Measurements from ENCODE around the gene THAP9. TPM values are rescaled to one million over a fixed set of nuclear protein-coding genes. Genes with fewer than 3 reads are reported as not detected.
"Not testable (repeated sequence)": the region's sequence is repeated elsewhere in the genome, so short reads cannot be mapped to it uniquely, and the experiment has no call there.

The THAP9 gene
- total and polyA plus RNA-seq, 7 experiments from 2014 or later: 1.7 to 4.9 (median 3.8) TPM

GRCh38 chr4:82860487-82860886 is 40.0 kb upstream of the THAP9 start:
- DNase-seq; H3K27ac Mint-ChIP-seq; POLR2A ChIA-PET; H3K4me3 ChIP-seq (ENCODE audit: low read length); ATAC-seq; H3K4me3 Mint-ChIP-seq; H3K9me3 ChIP-seq (ENCODE audit: control insufficient read depth in 2 of 3, low read length in 3 of 3); H3K27ac ChIP-seq (ENCODE audit: low read depth, low read length); H3K4me1 ChIP-seq (ENCODE audit: control insufficient read depth in 2 of 2, insufficient read depth in 2 of 2, low read length in 2 of 2); H3K27me3 Mint-ChIP-seq; H3K9me3 Mint-ChIP-seq; H3K27me3 ChIP-seq (ENCODE audit: control insufficient read depth in 2 of 2, insufficient read depth in 2 of 2, low read length in 2 of 2): not testable (repeated sequence)
- H3K36me3 Mint-ChIP-seq: peaks cover 3 to 39% (median 30%) of the 10 kb centered on the region in 5 donors
- peaks cover 5 to 31% (median 25%) of the 10 kb centered on the region in 3 experiments for H3K36me3 ChIP-seq (ENCODE audit: control insufficient read depth in 2 of 3, insufficient read depth in 3 of 3, low read length in 3 of 3)
- peaks cover 8 to 26% (median 16%) of the 10 kb centered on the region in 7 donors for H3K4me1 Mint-ChIP-seq
- CTCF ChIA-PET: interaction anchor here (0.7 kb wide), 1 partner anchor 408 kb away, joined by 4 read pairs; no protein-coding TSS in a partner anchor
- intact Hi-C loops (cut with micrococcal nuclease): loop anchor here (2.0 to 10.0 kb wide), 2 partner anchors 14 to 486 kb away; partner anchors contain the start of gene HNRNPD (in 1 of the 2)

- H3K36me3 ChIP-seq (ENCODE audit: control insufficient read depth in 2 of 3, insufficient read depth in 3 of 3, low read length in 3 of 3): peaks cover 5 to 34% (median 25%) of the 10 kb centered on the region in 3 experiments
- DNase-seq (no peak), ATAC-seq (no peak)
- peak overlapping the region in 4 of 9 donors; percentile 2 to 57 (median 16) for H3K27ac Mint-ChIP-seq
- H3K9me3 ChIP-seq (ENCODE audit: control insufficient read depth in 2 of 3, low read length in 3 of 3): no peaks in the 10 kb centered on the region
- intact Hi-C loops (cut with micrococcal nuclease): loop anchor here (2.0 to 10.0 kb wide), 2 partner anchors 13 to 487 kb away; partner anchors contain the start of gene HNRNPD (in 1 of the 2)
- peaks cover 0 to 44% (median 31%) of the 10 kb centered on the region in 5 donors for H3K36me3 Mint-ChIP-seq
- POLR2A ChIA-PET: interaction anchor here (0.6 kb wide), 1 partner anchor 13 kb away, joined by 4 read pairs; no protein-coding TSS in a partner anchor
- no peaks in the 10 kb centered on the region for H3K27me3 ChIP-seq (ENCODE audit: control insufficient read depth in 2 of 2, insufficient read depth in 2 of 2, low read length in 2 of 2)
- H3K27ac ChIP-seq (ENCODE audit: low read depth, low read length): no peak overlapping the region
- H3K27me3 Mint-ChIP-seq: no peaks in the 10 kb centered on the region
- H3K4me1 ChIP-seq (ENCODE audit: control insufficient read depth in 2 of 2, insufficient read depth in 2 of 2, low read length in 2 of 2): peaks cover 10 to 15% of the 10 kb centered on the region in 2 donors
- H3K4me3 ChIP-seq (ENCODE audit: low read length): no peak overlapping the region
- H3K9me3 Mint-ChIP-seq: no peaks in the 10 kb centered on the region
- CTCF ChIA-PET: no interaction called here
- H3K4me3 Mint-ChIP-seq: no peak overlapping the region
- peaks cover 19 to 31% (median 26%) of the 10 kb centered on the region in 7 donors for H3K4me1 Mint-ChIP-seq
These were observed 39.0 kb upstream of the THAP9 start for GRCh38 chr4:82861529-82861928.

- Mint-ChIP-seq H3K36me3 (peaks cover 0 to 56% (median 36%) of the 10 kb centered on the region in 5 donors), H3K4me3 (peak overlapping the region in 7 of 10 donors; percentile 16 to 75 (median 45)), H3K27me3 (no peaks in the 10 kb centered on the region), H3K27ac (peak overlapping the region; percentile 44 to 93 (median 80)), H3K9me3 (no peaks in the 10 kb centered on the region), H3K4me1 (peaks cover 19 to 43% (median 33%) of the 10 kb centered on the region in 7 donors)
- no peaks in the 10 kb centered on the region for H3K9me3 ChIP-seq (ENCODE audit: control insufficient read depth in 2 of 3, low read length in 3 of 3)
- intact Hi-C loops (cut with micrococcal nuclease): loop anchor here (2.0 to 10.0 kb wide), 3 partner anchors 26 to 490 kb away; partner anchors contain the start of genes HNRNPD (in 1 of the 2) and SEC31A (in 1 of the 2)
- peaks cover 13 to 19% of the 10 kb centered on the region in 2 donors for H3K4me1 ChIP-seq (ENCODE audit: control insufficient read depth in 2 of 2, insufficient read depth in 2 of 2, low read length in 2 of 2)
- no peaks in the 10 kb centered on the region for H3K27me3 ChIP-seq (ENCODE audit: control insufficient read depth in 2 of 2, insufficient read depth in 2 of 2, low read length in 2 of 2)
- peaks cover 5 to 38% (median 33%) of the 10 kb centered on the region in 3 experiments for H3K36me3 ChIP-seq (ENCODE audit: control insufficient read depth in 2 of 3, insufficient read depth in 3 of 3, low read length in 3 of 3)
- H3K4me3 ChIP-seq (ENCODE audit: low read length): no peak overlapping the region
- peak overlapping the region; percentile 4 for H3K27ac ChIP-seq (ENCODE audit: low read depth, low read length)
- ChIA-PET POLR2A (interaction anchor here (0.7 to 1.8 kb wide), 3 partner anchors 18 to 36 kb away, joined by 3 to 10 read pairs (median 4); partner anchors contain the start of gene THAP9), CTCF (no interaction called here)
- ATAC-seq (no peak), DNase-seq (no peak)
These were observed 36.1 kb upstream of the THAP9 start for GRCh38 chr4:82864336-82864979.

DNA sequence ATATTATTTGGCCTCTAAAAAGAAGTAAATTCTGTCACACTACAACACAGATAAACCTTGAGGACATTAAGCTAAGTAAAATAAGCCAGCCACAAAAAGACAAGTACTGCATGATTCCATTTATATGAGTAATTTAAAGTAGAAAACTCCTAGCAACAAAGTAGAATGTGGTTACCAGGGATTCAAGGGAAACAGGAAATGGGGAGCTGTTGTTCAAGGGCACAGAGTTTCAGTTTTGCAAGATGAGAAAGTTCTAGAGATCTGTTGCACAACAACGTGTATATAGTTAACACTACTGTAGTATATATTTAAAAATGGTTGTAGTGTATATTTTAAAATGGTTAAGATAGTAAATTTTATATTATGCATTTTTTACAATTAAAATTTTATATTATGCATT is 34.9 kb upstream of the THAP9 start:
- peaks cover 13 to 19% of the 10 kb centered on the region in 2 donors for H3K4me1 ChIP-seq (ENCODE audit: control insufficient read depth in 2 of 2, insufficient read depth in 2 of 2, low read length in 2 of 2)
- no peaks in the 10 kb centered on the region for H3K9me3 ChIP-seq (ENCODE audit: control insufficient read depth in 2 of 3, low read length in 3 of 3)
- peak in 7 of 9 donors; percentile 20 to 53 (median 30) for DNase-seq
- ChIA-PET CTCF (no interaction called here), POLR2A (interaction anchor here (1.5 to 1.8 kb wide), 2 partner anchors 21 to 35 kb away, joined by 6 to 10 read pairs; partner anchors contain the start of gene THAP9)
- H3K4me3 ChIP-seq (ENCODE audit: low read length): no peak overlapping the region
- Mint-ChIP-seq H3K36me3 (peaks cover 7 to 66% (median 44%) of the 10 kb centered on the region in 5 donors), H3K9me3 (no peaks in the 10 kb centered on the region), H3K27ac (peak overlapping the region; percentile 44 to 94 (median 86)), H3K4me3 (peak overlapping the region in 9 of 10 donors; percentile 33 to 79 (median 63)), H3K27me3 (no peaks in the 10 kb centered on the region), H3K4me1 (peaks cover 19 to 43% (median 33%) of the 10 kb centered on the region in 7 donors)
- peak overlapping the region; percentile 56 for H3K27ac ChIP-seq (ENCODE audit: low read depth, low read length)
- intact Hi-C loops (cut with micrococcal nuclease): loop anchor here (1.0 to 10.0 kb wide), 7 partner anchors 25 to 491 kb away; partner anchors contain the start of genes SEC31A (in 2 of the 2), COPS4 (in 1 of the 2), HNRNPD (in 1 of the 2) and LIN54 (in 1 of the 2)
- peak; percentile 70 for ATAC-seq
- peaks cover 8 to 47% (median 36%) of the 10 kb centered on the region in 3 experiments for H3K36me3 ChIP-seq (ENCODE audit: control insufficient read depth in 2 of 3, insufficient read depth in 3 of 3, low read length in 3 of 3)
- H3K27me3 ChIP-seq (ENCODE audit: control insufficient read depth in 2 of 2, insufficient read depth in 2 of 2, low read length in 2 of 2): no peaks in the 10 kb centered on the region

GRCh38 chr4:82866033-82866432 is 34.5 kb upstream of the THAP9 start:
- CTCF ChIA-PET: not testable (repeated sequence)

DNA sequence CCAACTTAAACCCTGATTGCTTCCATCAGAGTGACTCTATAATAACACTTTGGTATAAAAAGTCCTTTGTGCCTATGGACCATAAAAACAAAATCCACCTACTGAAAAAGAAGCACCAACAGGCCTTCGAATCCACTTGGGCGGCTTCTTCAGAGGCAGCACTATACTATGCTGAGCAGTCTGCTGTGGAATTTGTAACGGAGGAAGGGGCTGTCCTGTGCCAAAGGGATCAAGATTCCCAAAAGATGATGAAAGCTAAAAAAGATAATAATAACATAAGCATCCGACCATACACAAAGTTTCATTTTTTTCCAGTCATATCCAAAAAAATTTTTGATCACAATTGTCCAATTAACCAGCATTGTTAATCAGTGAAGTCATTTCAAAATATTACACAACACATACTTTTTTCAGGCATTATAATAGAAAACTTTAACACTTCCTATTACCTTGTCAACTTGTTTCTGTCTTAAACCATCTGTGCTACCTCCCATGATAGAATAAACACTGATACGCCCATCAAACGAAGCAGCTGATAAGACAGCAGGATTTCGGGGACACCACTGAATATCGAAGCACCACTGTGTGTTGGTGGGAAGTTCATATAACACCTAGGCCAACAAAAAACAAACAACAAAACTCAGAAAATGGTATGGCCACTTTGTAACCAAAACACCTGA is 33.7 kb upstream of the THAP9 start:
- Mint-ChIP-seq H3K27me3 (no peaks in the 10 kb centered on the region), H3K4me3 (peak overlapping the region in 8 of 10 donors; percentile 13 to 40 (median 26)), H3K27ac (peak overlapping the region; percentile 51 to 84 (median 76)), H3K36me3 (peaks cover 7 to 66% (median 43%) of the 10 kb centered on the region in 5 donors), H3K4me1 (peaks cover 17 to 40% (median 31%) of the 10 kb centered on the region in 7 donors), H3K9me3 (no peaks in the 10 kb centered on the region)
- Histone ChIP-seq H3K36me3 (ENCODE audit: control insufficient read depth in 2 of 3, insufficient read depth in 3 of 3, low read length in 3 of 3) (peaks cover 3 to 54% (median 36%) of the 10 kb centered on the region in 3 experiments), H3K4me1 (ENCODE audit: control insufficient read depth in 2 of 2, insufficient read depth in 2 of 2, low read length in 2 of 2) (peaks cover 13 to 19% of the 10 kb centered on the region in 2 donors), H3K9me3 (ENCODE audit: control insufficient read depth in 2 of 3, low read length in 3 of 3) (no peaks in the 10 kb centered on the region), H3K27me3 (ENCODE audit: control insufficient read depth in 2 of 2, insufficient read depth in 2 of 2, low read length in 2 of 2) (no peaks in the 10 kb centered on the region), H3K27ac (ENCODE audit: low read depth, low read length) (peak overlapping the region; percentile 56), H3K4me3 (ENCODE audit: low read length) (no peak overlapping the region)
- no peak for ATAC-seq
- no peak for DNase-seq
- intact Hi-C loops (cut with micrococcal nuclease): loop anchor here in 1 of 2 donors (10.0 kb wide), 1 partner anchor 492 kb away; the partner anchor contains the start of gene HNRNPD
- ChIA-PET CTCF (interaction anchor here (0.7 kb wide), 1 partner anchor 17 kb away, joined by 3 read pairs; no protein-coding TSS in a partner anchor), POLR2A (interaction anchor here (0.6 to 1.5 kb wide), 3 partner anchors 15 to 435 kb away, joined by 4 to 6 read pairs (median 5); no protein-coding TSS in a partner anchor)

More at GRCh38 chr4:82866033-82866432, 34.5 kb upstream of the THAP9 start:
- Mint-ChIP-seq H3K4me3 (peak overlapping the region in 8 of 10 donors; percentile 29 to 70 (median 50)), H3K27ac (peak overlapping the region; percentile 44 to 94 (median 86)), H3K4me1 (peaks cover 19 to 45% (median 33%) of the 10 kb centered on the region in 7 donors), H3K36me3 (peaks cover 7 to 70% (median 46%) of the 10 kb centered on the region in 5 donors)
- DNase-seq; H3K27me3 Mint-ChIP-seq; ATAC-seq; H3K9me3 ChIP-seq (ENCODE audit: control insufficient read depth in 2 of 3, low read length in 3 of 3); H3K9me3 Mint-ChIP-seq; H3K4me3 ChIP-seq (ENCODE audit: low read length); H3K27me3 ChIP-seq (ENCODE audit: control insufficient read depth in 2 of 2, insufficient read depth in 2 of 2, low read length in 2 of 2): not testable (repeated sequence)
- POLR2A ChIA-PET: interaction anchor here (1.5 to 1.8 kb wide), 2 partner anchors 20 to 34 kb away, joined by 6 to 10 read pairs; partner anchors contain the start of gene THAP9
- peaks cover 13 to 19% of the 10 kb centered on the region in 2 donors for H3K4me1 ChIP-seq (ENCODE audit: control insufficient read depth in 2 of 2, insufficient read depth in 2 of 2, low read length in 2 of 2)
- H3K36me3 ChIP-seq (ENCODE audit: control insufficient read depth in 2 of 3, insufficient read depth in 3 of 3, low read length in 3 of 3): peaks cover 8 to 50% (median 36%) of the 10 kb centered on the region in 3 experiments
- H3K27ac ChIP-seq (ENCODE audit: low read depth, low read length): peak overlapping the region; percentile 56
- intact Hi-C loops (cut with micrococcal nuclease): loop anchor here in 1 of 2 donors (10.0 kb wide), 1 partner anchor 491 kb away; the partner anchor contains the start of gene HNRNPD

Data from naive thymus-derived CD4-positive, alpha-beta T cell (primary cell).